ENCODE measurements around the gene RAB34. TPM values are rescaled to one million over a fixed set of nuclear protein-coding genes. Genes with fewer than 3 reads are reported as not detected.
A peak's percentile ranks its signal among the peaks of the same experiment; 100 is the strongest.

Gene RAB34
- total RNA-seq, 3 donors from 2014 or later: 6.5 to 74.4 (median 19.3) TPM

GRCh38 chr17:28760601-28761562, 43.2 kb upstream of the RAB34 start:
- no peak for TF ChIP-seq CTCF (IDR thresholded peaks at IDR 0.05)
- intact Hi-C loops (cut with DNase I, micrococcal nuclease): no loop called here
- peaks cover 9% of the 10 kb centered on the region for H3K4me1 ChIP-seq (ENCODE audit: low read depth)
- no peaks in the 10 kb centered on the region for H3K9me3 ChIP-seq
- peak; percentile 69 to 77 (median 75) for DNase-seq
- no peaks in the 10 kb centered on the region for H3K36me3 ChIP-seq (ENCODE audit: low read depth)
- ATAC-seq: peak; percentile 79
- no peak overlapping the region for H3K4me3 ChIP-seq

GRCh38 chr17:28759256-28759865, 41.7 kb upstream of the RAB34 start:
- no peaks in the 10 kb centered on the region for H3K9me3 ChIP-seq
- intact Hi-C loops (cut with DNase I, micrococcal nuclease): loop anchor here in 1 of 2 donors (10.0 kb wide), 1 partner anchor 155 kb away; no protein-coding TSS in a partner anchor
- ATAC-seq: no peak

DNA sequence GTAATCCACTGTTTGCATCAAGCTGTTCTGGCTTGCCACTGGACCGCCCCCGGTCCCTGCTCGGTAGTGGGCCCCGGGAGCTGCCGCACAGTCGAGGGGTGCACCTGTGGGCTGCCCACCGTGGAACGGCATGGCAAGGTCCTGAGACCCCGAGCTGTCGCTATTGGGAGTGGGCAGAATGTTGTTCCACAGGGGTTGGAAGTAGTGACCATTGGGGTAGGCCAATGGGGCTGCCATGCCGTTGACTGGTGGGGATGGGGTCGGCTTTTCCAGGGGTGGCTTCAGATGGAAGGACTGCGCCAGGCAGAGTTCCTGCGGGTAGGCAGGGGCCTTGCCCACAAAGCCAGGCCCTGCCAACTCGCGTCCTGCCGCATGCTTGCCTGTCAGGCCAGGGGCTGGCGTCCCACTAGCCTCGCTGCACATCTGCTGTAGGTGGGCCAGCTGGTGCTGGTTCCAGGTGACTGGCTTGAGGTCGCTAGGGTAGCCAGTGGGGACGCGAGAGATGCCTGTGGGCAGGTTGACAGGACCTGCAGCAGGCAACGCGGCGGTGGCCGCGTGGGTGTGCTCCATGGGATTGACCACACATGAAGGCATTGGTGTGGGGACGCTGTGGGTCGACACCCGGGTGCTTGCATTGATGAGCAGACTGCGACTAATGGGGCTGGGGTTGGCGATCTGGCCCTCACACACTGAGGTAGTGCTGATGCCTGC, 40.9 kb upstream of the RAB34 start:
- Histone ChIP-seq H3K4me3 (no peak overlapping the region), H3K36me3 (ENCODE audit: low read depth) (no peaks in the 10 kb centered on the region), H3K9me3 (no peaks in the 10 kb centered on the region), H3K4me1 (ENCODE audit: low read depth) (peaks cover 9% of the 10 kb centered on the region)
- ATAC-seq (no peak), DNase-seq (no peak)
- TF ChIP-seq CTCF (IDR thresholded peaks at IDR 0.05): no peak
- intact Hi-C loops (cut with DNase I, micrococcal nuclease): loop anchor here in 1 of 2 donors (10.0 kb wide), 1 partner anchor 156 kb away; no protein-coding TSS in a partner anchor

More at GRCh38 chr17:28759256-28759865, 41.7 kb upstream of the RAB34 start:
- DNase-seq: no peak
- H3K4me3 ChIP-seq: no peak overlapping the region
- TF ChIP-seq CTCF (IDR thresholded peaks at IDR 0.05): no peak
- no peaks in the 10 kb centered on the region for H3K36me3 ChIP-seq (ENCODE audit: low read depth)
- H3K4me1 ChIP-seq (ENCODE audit: low read depth): peaks cover 9% of the 10 kb centered on the region

DNA sequence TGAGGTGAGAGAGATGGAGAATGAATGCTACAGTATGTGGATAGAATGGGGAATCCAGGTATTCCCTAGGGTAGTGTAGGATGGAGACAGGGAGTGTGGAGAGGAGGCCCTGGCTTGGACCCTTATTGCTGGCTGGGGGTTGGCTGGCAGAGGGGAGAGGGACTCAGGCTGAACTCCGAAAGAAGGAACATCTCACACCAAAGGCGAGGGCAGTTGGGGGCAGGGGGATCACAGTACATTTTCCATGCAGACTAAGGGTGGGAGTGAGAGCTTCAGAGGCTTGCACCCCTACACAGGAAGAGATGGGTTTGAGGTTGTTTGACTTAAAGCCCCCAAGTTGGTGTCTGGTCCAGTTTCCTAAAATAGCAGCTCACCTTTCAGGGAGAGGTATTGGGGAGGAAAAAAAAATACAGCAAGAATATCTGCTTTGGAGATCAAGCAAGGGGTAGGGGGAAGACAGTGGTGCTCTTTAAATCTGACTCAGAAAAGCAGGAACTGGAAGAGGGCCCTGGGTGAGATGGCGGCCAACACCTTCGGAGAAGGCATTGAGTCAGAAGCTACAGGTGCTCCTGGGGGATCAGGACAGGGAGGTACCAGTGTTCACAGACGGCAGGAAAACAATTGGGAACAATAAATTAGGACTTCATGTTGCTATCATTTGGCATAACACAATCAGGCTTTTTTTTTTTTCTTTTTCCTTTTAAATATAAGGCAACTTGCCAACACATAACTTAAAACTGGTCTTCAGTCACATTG, 38.6 kb upstream of the RAB34 start:
- H3K36me3 ChIP-seq (ENCODE audit: low read depth): no peaks in the 10 kb centered on the region

More for the DNA sequence above, 38.6 kb upstream of the RAB34 start:
- Histone ChIP-seq H3K4me1 (ENCODE audit: low read depth) (peaks cover 5% of the 10 kb centered on the region), H3K4me3 (no peak overlapping the region), H3K9me3 (no peaks in the 10 kb centered on the region)
- ATAC-seq (no peak), DNase-seq (no peak)
- intact Hi-C loops (cut with DNase I, micrococcal nuclease): loop anchor here in 1 of 2 donors (10.0 kb wide), 1 partner anchor 159 kb away; no protein-coding TSS in a partner anchor
- TF ChIP-seq CTCF (IDR thresholded peaks at IDR 0.05): no peak
